HL-60 (cell line): ENCODE measurements around the gene BTNL8.

Experiments used
- DNase-seq, 2 experiments: peaks; one replicate each; pipeline ENCODE4 v3.0.0-alpha.2; 2010 to 2020; ENCODE audit warnings: low read depth in 1 of 2, low spot score in 1 of 2
- H3K27ac ChIP-seq: fragments of 250-450 bp; sonication (Bioruptor Pico); replicated peaks from 2 replicates; pipeline ENCODE4 v1.5.1; 2020; ENCODE audit warnings: mild to moderate bottlenecking, moderate library complexity
- H3K27me3 ChIP-seq: fragments of 250-450 bp; sonication (Bioruptor Pico); 2 replicates; pipeline ENCODE4 v1.5.1; 2021; ENCODE audit warnings: mild to moderate bottlenecking, moderate library complexity; ENCODE audit not compliant: insufficient read depth, poor library complexity, severe bottlenecking
- H3K4me3 ChIP-seq: replicated peaks from 2 replicates; pipeline ENCODE4 v1.5.1; 2011; ENCODE audit warnings: mild to moderate bottlenecking, control low read depth, low read length; ENCODE audit not compliant: insufficient read depth
- GABPA ChIP-seq: IDR thresholded peaks from 2 replicates; pipeline ENCODE4 v1.6.1; 2012; ENCODE audit warnings: low read depth
- POLR2AphosphoS5 ChIP-seq: IDR thresholded peaks from 2 replicates; pipeline ENCODE4 v1.6.1; 2012; ENCODE audit warnings: low read depth
- REST ChIP-seq: IDR thresholded peaks from 2 replicates; pipeline ENCODE4 v1.6.1; 2012; ENCODE audit warnings: low read depth; ENCODE audit not compliant: insufficient replicate concordance
- SPI1 ChIP-seq: IDR thresholded peaks from 2 replicates; pipeline ENCODE4 v1.6.1; 2012; ENCODE audit warnings: low read depth, mild to moderate bottlenecking, borderline replicate concordance
- long read RNA-seq: library from polyadenylated mRNA; unstranded; transcript quantifications from one replicate; pipeline ENCODE4 v2.0.0, GENCODE V29; 2020
- TF ChIP-seq, protein P1 (sequence below): IDR thresholded peaks from one replicate; pipeline ENCODE4 v1.5.1; 2011; ENCODE audit warnings: low read length, control low read depth, inconsistent platforms; ENCODE audit not compliant: insufficient read depth

Gene BTNL8, protein sequence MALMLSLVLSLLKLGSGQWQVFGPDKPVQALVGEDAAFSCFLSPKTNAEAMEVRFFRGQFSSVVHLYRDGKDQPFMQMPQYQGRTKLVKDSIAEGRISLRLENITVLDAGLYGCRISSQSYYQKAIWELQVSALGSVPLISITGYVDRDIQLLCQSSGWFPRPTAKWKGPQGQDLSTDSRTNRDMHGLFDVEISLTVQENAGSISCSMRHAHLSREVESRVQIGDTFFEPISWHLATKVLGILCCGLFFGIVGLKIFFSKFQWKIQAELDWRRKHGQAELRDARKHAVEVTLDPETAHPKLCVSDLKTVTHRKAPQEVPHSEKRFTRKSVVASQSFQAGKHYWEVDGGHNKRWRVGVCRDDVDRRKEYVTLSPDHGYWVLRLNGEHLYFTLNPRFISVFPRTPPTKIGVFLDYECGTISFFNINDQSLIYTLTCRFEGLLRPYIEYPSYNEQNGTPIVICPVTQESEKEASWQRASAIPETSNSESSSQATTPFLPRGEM
- long read RNA-seq, partial matches to known transcripts, result 0 of 2 reads
- long read RNA-seq, other reads (novel, unspliced or antisense), result 1 of 2 reads

GRCh38 chr5:180898621-180899246, at the start of gene BTNL8:
Gene BTNL8, plus strand, starts transcription at chr5:180899159. Its CDS starts 152 bp downstream, at chr5:180899311.
- Histone ChIP-seq H3K4me3 (no peak within 1 kb of the TSS), H3K27me3 (no peaks in the 10 kb centered on the region), H3K27ac (no peak within 1 kb of the TSS)
- TF ChIP-seq REST, result no peak
- TF ChIP-seq SPI1, result no peak
- TF ChIP-seq, protein P1, sequence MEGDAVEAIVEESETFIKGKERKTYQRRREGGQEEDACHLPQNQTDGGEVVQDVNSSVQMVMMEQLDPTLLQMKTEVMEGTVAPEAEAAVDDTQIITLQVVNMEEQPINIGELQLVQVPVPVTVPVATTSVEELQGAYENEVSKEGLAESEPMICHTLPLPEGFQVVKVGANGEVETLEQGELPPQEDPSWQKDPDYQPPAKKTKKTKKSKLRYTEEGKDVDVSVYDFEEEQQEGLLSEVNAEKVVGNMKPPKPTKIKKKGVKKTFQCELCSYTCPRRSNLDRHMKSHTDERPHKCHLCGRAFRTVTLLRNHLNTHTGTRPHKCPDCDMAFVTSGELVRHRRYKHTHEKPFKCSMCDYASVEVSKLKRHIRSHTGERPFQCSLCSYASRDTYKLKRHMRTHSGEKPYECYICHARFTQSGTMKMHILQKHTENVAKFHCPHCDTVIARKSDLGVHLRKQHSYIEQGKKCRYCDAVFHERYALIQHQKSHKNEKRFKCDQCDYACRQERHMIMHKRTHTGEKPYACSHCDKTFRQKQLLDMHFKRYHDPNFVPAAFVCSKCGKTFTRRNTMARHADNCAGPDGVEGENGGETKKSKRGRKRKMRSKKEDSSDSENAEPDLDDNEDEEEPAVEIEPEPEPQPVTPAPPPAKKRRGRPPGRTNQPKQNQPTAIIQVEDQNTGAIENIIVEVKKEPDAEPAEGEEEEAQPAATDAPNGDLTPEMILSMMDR, result no peak
- TF ChIP-seq GABPA, result no peak
- no peak for TF ChIP-seq POLR2AphosphoS5
- no peak for DNase-seq

GRCh38 chr5:180849827-180850226, 49.1 kb upstream of the BTNL8 start:
- Histone ChIP-seq H3K27me3 (no peaks in the 10 kb centered on the region), H3K4me3 (no peak overlapping the region), H3K27ac (no peak overlapping the region)
- TF ChIP-seq GABPA, result no peak
- no peak for TF ChIP-seq REST
- TF ChIP-seq SPI1, result no peak
- no peak for TF ChIP-seq POLR2AphosphoS5
- TF ChIP-seq, protein P1, result no peak
- DNase-seq, result no peak

- no peak for DNase-seq
- no peak for TF ChIP-seq POLR2AphosphoS5
- TF ChIP-seq SPI1, result no peak
- no peak for TF ChIP-seq GABPA
- H3K27me3 ChIP-seq, result no peaks in the 10 kb centered on the region
- H3K27ac ChIP-seq, result no peak overlapping the region
- H3K4me3 ChIP-seq, result no peak overlapping the region
Observed at GRCh38 chr5:180850434-180851078, 48.4 kb upstream of the BTNL8 start.

DNA sequence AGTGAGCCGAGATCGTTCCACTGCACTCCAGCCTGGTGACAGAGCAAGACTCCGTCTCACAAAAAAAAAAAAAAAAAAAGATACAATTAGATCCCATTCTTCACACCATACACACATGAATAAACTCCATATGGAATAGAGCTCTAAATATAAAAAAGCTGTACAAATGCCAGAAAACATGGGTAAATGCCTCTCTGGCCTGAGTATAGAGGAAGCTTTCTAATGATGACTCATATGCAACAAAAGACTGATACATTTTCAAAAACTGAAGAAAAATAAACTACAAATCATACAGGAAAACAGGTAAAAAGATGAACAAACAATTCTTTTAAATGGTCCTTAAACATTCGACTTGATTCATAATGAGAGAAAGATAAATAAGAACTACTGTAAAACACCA, 46.5 kb upstream of the BTNL8 start:
- Histone ChIP-seq H3K27me3 (no peaks in the 10 kb centered on the region), H3K4me3 (no peak overlapping the region), H3K27ac (no peak overlapping the region)
- DNase-seq, result no peak
- TF ChIP-seq GABPA, result no peak
- no peak for TF ChIP-seq SPI1
- TF ChIP-seq, protein P1, result no peak
- TF ChIP-seq POLR2AphosphoS5, result no peak
- TF ChIP-seq REST, result no peak
